ENCODE results near the gene RBM34. TPM values are rescaled to one million over a fixed set of nuclear protein-coding genes. Genes with fewer than 3 reads are reported as not detected.

The RBM34 gene
- total RNA-seq (10 to 100 TPM; 24.5 to 61.9 (median 56.1) TPM), polyA plus RNA-seq (10 to 100 TPM; 48.1 to 62.1 TPM)
- long read RNA-seq, donor 1, transcript RBM34-201 (11 exons, 2,054 nt) = major isoform, 75 of 99 reads
- long read RNA-seq, donor 1, partial matches to known transcripts = 4 of 99 reads
- long read RNA-seq, donor 1, other reads (novel, unspliced or antisense) = 20 of 99 reads
- long read RNA-seq, donor 2, transcript RBM34-201 (11 exons, 2,054 nt) = major isoform, 20 of 26 reads
- long read RNA-seq, donor 2, partial matches to known transcripts = 0 of 26 reads
- long read RNA-seq, donor 2, other reads (novel, unspliced or antisense) = 0 of 26 reads
- long read RNA-seq, donor 3, transcript RBM34-201 (11 exons, 2,054 nt) = major isoform, 22 of 25 reads
- long read RNA-seq, donor 3, partial matches to known transcripts = 0 of 25 reads
- long read RNA-seq, donor 3, other reads (novel, unspliced or antisense) = 2 of 25 reads

GRCh38 chr1:235160957-235161684, at the start of gene RBM34:
Gene RBM34 (minus strand): TSS chr1:235161250. CDS start chr1:235161226, 24 bp downstream.
- Histone ChIP-seq H3K27me3 (no peaks in the 10 kb centered on the region), H3K27ac (peak within 1 kb of the TSS; percentile 59 to 72), H3K4me3 (peak within 1 kb of the TSS; percentile 77), H3K9me3 (no peaks in the 10 kb centered on the region), H3K36me3 (no peaks in the 10 kb centered on the region), H3K4me1 (ENCODE audit: insufficient read depth) (peaks cover 5% of the 10 kb centered on the region)
- peak; percentile 93 to 96 (median 95) for DNase-seq
- intact Hi-C loops (cut with DNase I) = no loop called here
- TF ChIP-seq CTCF (IDR thresholded peaks at IDR 0.05) (peak in 2 of 3 donors; percentile 46 to 54), EP300 (IDR thresholded peaks at IDR 0.05) (peak; percentile 8), POLR2A (IDR thresholded peaks at IDR 0.05) (peak; percentile 98)
- WGBS, 3 donors = 0 to 1% (median 1%) methylated on average over 52 of the region's 52 CpGs

GRCh38 chr1:235207209-235207565, 46.1 kb upstream of the RBM34 start:
- no peak for DNase-seq
- TF ChIP-seq POLR2A (IDR thresholded peaks at IDR 0.05) (no peak), CTCF (IDR thresholded peaks at IDR 0.05) (no peak), EP300 (IDR thresholded peaks at IDR 0.05) (no peak)
- no peaks in the 10 kb centered on the region for H3K27me3 ChIP-seq
- 85 to 90% (median 89%) methylated on average over 2 of the region's 2 CpGs for WGBS, 3 donors
- intact Hi-C loops (cut with DNase I) = no loop called here
- no peaks in the 10 kb centered on the region for H3K36me3 ChIP-seq
- no peaks in the 10 kb centered on the region for H3K4me1 ChIP-seq (ENCODE audit: insufficient read depth)
- H3K4me3 ChIP-seq = no peak overlapping the region
- H3K27ac ChIP-seq = no peak overlapping the region
- H3K9me3 ChIP-seq = no peaks in the 10 kb centered on the region

- no peak overlapping the region for H3K27ac ChIP-seq
- no peak for DNase-seq
- H3K4me1 ChIP-seq (ENCODE audit: insufficient read depth) = no peaks in the 10 kb centered on the region
- intact Hi-C loops (cut with DNase I) = no loop called here
- TF ChIP-seq POLR2A (IDR thresholded peaks at IDR 0.05) (no peak), CTCF (IDR thresholded peaks at IDR 0.05) (no peak), EP300 (IDR thresholded peaks at IDR 0.05) (no peak)
- H3K27me3 ChIP-seq = no peaks in the 10 kb centered on the region
- no peak overlapping the region for H3K4me3 ChIP-seq
- H3K36me3 ChIP-seq = no peaks in the 10 kb centered on the region
- no peaks in the 10 kb centered on the region for H3K9me3 ChIP-seq
- 63 to 77% (median 71%) methylated on average over 4 of the region's 4 CpGs for WGBS, 3 donors
Measured at GRCh38 chr1:235206533-235207208, 45.6 kb upstream of the RBM34 start.

- intact Hi-C loops (cut with DNase I) = no loop called here
- no peaks in the 10 kb centered on the region for H3K27me3 ChIP-seq
- no peak overlapping the region for H3K27ac ChIP-seq
- 95 to 98% (median 97%) methylated on average over 3 of the region's 3 CpGs for WGBS, 3 donors
- H3K4me3 ChIP-seq = no peak overlapping the region
- no peak for DNase-seq
- H3K4me1 ChIP-seq (ENCODE audit: insufficient read depth) = no peaks in the 10 kb centered on the region
- TF ChIP-seq EP300 (IDR thresholded peaks at IDR 0.05) (no peak), POLR2A (IDR thresholded peaks at IDR 0.05) (no peak), CTCF (IDR thresholded peaks at IDR 0.05) (no peak)
- no peaks in the 10 kb centered on the region for H3K9me3 ChIP-seq
- no peaks in the 10 kb centered on the region for H3K36me3 ChIP-seq
Measured at GRCh38 chr1:235205687-235206086, 44.6 kb upstream of the RBM34 start.
